ENCODE results near the gene CLCN4.

The CLCN4 gene

GRCh38 chrX:10130354-10130753 lies 26.4 kb upstream of the CLCN4 start:
- FAIRE-seq = no peak

GRCh38 chrX:10133980-10134676 lies 22.6 kb upstream of the CLCN4 start:
- no peak for FAIRE-seq

- no peak for FAIRE-seq
Measured at GRCh38 chrX:10134921-10135320, 21.9 kb upstream of the CLCN4 start.

- no peak for FAIRE-seq
Measured at GRCh38 chrX:10135561-10136399, 21.0 kb upstream of the CLCN4 start.

- no peak for FAIRE-seq
Measured at GRCh38 chrX:10138726-10139125, 18.0 kb upstream of the CLCN4 start.

GRCh38 chrX:10140264-10140663 lies 16.5 kb upstream of the CLCN4 start:
- no peak for FAIRE-seq

- no peak for FAIRE-seq
Measured at GRCh38 chrX:10142041-10142599, 14.7 kb upstream of the CLCN4 start.

GRCh38 chrX:10143071-10143983 lies 13.4 kb upstream of the CLCN4 start:
- FAIRE-seq = no peak

GRCh38 chrX:10146346-10146745 lies 10.4 kb upstream of the CLCN4 start:
- no peak for FAIRE-seq

- FAIRE-seq = no peak
Measured at GRCh38 chrX:10152086-10152485, 4.7 kb upstream of the CLCN4 start.

- no peak for FAIRE-seq
Measured at GRCh38 chrX:10155137-10155536, 1.6 kb upstream of the CLCN4 start.

- FAIRE-seq = no peak
Measured at GRCh38 chrX:10157032-10157341, 212 bp downstream of the CLCN4 start.

GRCh38 chrX:10157543-10157942 lies 768 bp downstream of the CLCN4 start:
- FAIRE-seq = no peak

- no peak for FAIRE-seq
Measured at GRCh38 chrX:10158279-10159144, 1.7 kb downstream of the CLCN4 start.

GRCh38 chrX:10159145-10159468 lies 2.3 kb downstream of the CLCN4 start:
- FAIRE-seq = no peak

- FAIRE-seq = no peak
Measured at GRCh38 chrX:10160211-10160610, 3.4 kb downstream of the CLCN4 start.

- FAIRE-seq = no peak
Measured at GRCh38 chrX:10163031-10163430, 6.3 kb downstream of the CLCN4 start.

GRCh38 chrX:10164879-10165278 lies 8.1 kb downstream of the CLCN4 start:
- FAIRE-seq = no peak

GRCh38 chrX:10165580-10166247 lies 8.9 kb downstream of the CLCN4 start:
- no peak for FAIRE-seq

- FAIRE-seq = no peak
Measured at GRCh38 chrX:10166248-10166716, 9.5 kb downstream of the CLCN4 start.

- no peak for FAIRE-seq
Measured at GRCh38 chrX:10166731-10167151, 10.0 kb downstream of the CLCN4 start.

GRCh38 chrX:10167573-10167972 lies 10.8 kb downstream of the CLCN4 start:
- FAIRE-seq = no peak
